Stomach (tissue), 4 donors: ENCODE data around the gene CUX1.

ENCODE experiments used
- EP300 ChIP-seq: sonication (generic); formaldehyde crosslinking; IDR thresholded peaks from one replicate; pipeline ENCODE4 v1.6.1; 2017; ENCODE audit warnings: antibody characterized with exemption
- POLR2AphosphoS5 ChIP-seq, 3 donors: sonication (generic); formaldehyde crosslinking; IDR thresholded peaks; one replicate each; pipeline ENCODE4 v1.6.1; 2016; ENCODE audit warnings: antibody characterized with exemption in 3 of 3
- TF ChIP-seq, protein P1 (sequence below), 7 experiments: fragments of 450-650 bp in 4 of 7; fragments of 200-600 bp in 3 of 7; sonication (generic) in 3 of 7; IDR thresholded peaks; one replicate each; pipeline ENCODE4 v1.5.1; 2016 to 2019; ENCODE audit warnings: antibody characterized with exemption in 7 of 7, control low read depth in 2 of 7, mild to moderate bottlenecking in 1 of 7

DNA sequence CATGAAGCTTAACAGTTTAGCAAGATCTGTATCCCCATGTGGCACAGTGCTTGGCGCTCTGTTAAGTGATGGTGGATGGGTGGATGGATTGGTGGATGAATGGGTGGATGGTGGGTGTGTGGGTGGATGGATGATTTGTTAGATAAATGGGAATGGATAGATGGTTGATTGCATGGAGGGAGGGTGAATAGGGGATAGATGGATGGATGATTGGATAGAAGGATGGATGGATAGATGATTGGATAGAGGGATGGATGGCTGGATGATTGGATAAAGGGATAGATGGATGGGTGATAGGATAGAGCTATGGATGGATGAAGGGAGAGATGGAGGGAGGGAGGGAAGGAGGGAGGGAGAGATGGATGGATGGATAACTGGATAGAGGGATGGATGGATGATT is 229.7 kb downstream of the CUX1 start:
- TF ChIP-seq EP300 (no peak), POLR2AphosphoS5 (IDR thresholded peaks at IDR 0.05) (no peak)
- TF ChIP-seq, protein P1, sequence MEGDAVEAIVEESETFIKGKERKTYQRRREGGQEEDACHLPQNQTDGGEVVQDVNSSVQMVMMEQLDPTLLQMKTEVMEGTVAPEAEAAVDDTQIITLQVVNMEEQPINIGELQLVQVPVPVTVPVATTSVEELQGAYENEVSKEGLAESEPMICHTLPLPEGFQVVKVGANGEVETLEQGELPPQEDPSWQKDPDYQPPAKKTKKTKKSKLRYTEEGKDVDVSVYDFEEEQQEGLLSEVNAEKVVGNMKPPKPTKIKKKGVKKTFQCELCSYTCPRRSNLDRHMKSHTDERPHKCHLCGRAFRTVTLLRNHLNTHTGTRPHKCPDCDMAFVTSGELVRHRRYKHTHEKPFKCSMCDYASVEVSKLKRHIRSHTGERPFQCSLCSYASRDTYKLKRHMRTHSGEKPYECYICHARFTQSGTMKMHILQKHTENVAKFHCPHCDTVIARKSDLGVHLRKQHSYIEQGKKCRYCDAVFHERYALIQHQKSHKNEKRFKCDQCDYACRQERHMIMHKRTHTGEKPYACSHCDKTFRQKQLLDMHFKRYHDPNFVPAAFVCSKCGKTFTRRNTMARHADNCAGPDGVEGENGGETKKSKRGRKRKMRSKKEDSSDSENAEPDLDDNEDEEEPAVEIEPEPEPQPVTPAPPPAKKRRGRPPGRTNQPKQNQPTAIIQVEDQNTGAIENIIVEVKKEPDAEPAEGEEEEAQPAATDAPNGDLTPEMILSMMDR (IDR thresholded peaks at IDR 0.05): no peak
